ENCODE measurements around the gene SYNC.
"Not testable (repeated sequence)": the region's sequence is repeated elsewhere in the genome, so short reads cannot be mapped to it uniquely, and the experiment has no call there.

Gene SYNC

GRCh38 chr1:32724678-32725614 is 22.4 kb upstream of the SYNC start:
- DNase-seq: peak; percentile 20 to 30

GRCh38 chr1:32719681-32720275 is 17.2 kb upstream of the SYNC start:
- no peak for DNase-seq

GRCh38 chr1:32718527-32718926 is 16.0 kb upstream of the SYNC start:
- DNase-seq: no peak

GRCh38 chr1:32718036-32718435 is 15.5 kb upstream of the SYNC start:
- no peak for DNase-seq

GRCh38 chr1:32717503-32717902 is 14.9 kb upstream of the SYNC start:
- DNase-seq: no peak

- DNase-seq: peak; percentile 8 to 23
These were observed 14.0 kb upstream of the SYNC start for GRCh38 chr1:32716312-32717148.

GRCh38 chr1:32715901-32716311 is 13.3 kb upstream of the SYNC start:
- DNase-seq: no peak

GRCh38 chr1:32714277-32714676 is 11.7 kb upstream of the SYNC start:
- no peak for DNase-seq

- DNase-seq: no peak
These were observed 10.5 kb upstream of the SYNC start for GRCh38 chr1:32713081-32713480.

- not testable (repeated sequence) for DNase-seq
These were observed 8.7 kb upstream of the SYNC start for GRCh38 chr1:32711221-32711620.

DNA sequence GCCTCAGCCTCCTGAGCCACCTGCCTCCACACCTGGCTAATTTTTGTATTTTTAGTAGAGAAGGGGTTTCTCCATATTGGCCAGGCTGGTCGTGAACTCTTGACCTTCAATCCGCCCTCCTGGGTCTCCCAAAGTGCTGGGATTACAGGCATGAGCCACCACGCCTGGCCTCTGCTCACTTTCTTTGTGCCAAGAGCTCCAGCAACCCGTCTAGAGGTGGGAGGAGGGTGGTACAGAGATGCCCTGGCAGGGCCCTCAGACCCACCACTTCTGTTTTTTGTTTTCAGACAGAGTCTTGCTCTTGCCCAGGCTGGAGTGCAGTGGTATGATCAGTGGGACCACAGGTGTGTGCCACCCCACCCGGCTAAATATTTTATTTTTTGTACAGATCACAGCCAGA is 6.9 kb upstream of the SYNC start:
- DNase-seq: no peak

DNA sequence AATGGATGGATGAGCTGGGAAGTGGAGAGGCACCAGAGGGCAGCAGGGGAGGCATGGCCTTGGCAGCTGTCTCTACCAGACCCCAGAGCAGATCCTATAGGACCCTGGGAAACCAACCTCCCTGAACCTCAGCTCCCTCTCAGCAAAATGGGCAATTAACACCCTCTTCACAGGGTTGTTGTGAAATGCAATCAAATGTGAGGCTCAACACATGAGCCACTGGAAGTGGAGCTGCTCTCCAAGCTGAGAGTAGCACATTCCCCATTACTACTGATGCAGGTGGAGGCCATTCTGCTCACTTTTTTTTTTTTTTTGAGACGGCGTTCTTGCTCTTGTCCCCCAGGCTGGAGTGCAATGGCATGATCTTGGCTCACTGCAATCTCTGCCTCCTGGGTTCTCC is 6.5 kb upstream of the SYNC start:
- DNase-seq: no peak

DNA sequence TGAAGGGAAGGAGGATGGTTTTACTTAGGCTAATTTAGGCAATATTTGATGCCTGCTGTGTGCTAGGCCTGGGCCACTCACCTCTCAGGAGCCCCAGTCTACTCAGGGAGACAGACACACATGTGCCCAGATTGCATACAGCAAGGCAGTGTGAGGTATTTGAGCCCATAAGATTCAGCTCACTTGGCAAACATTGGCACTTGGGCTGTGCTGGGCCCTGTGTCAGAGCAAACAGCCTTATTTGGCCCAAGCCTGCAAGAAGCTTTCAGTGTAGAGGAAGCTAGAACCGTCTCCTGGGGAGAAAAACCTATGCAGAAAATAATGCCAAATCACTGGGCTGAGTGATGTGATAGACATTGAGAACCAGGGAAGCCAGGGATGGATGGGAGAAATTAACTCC is 3.9 kb upstream of the SYNC start:
- no peak for DNase-seq

GRCh38 chr1:32705516-32705915 is 2.9 kb upstream of the SYNC start:
- DNase-seq: no peak

GRCh38 chr1:32703479-32704291 is 1.1 kb upstream of the SYNC start:
- no peak for DNase-seq

DNA sequence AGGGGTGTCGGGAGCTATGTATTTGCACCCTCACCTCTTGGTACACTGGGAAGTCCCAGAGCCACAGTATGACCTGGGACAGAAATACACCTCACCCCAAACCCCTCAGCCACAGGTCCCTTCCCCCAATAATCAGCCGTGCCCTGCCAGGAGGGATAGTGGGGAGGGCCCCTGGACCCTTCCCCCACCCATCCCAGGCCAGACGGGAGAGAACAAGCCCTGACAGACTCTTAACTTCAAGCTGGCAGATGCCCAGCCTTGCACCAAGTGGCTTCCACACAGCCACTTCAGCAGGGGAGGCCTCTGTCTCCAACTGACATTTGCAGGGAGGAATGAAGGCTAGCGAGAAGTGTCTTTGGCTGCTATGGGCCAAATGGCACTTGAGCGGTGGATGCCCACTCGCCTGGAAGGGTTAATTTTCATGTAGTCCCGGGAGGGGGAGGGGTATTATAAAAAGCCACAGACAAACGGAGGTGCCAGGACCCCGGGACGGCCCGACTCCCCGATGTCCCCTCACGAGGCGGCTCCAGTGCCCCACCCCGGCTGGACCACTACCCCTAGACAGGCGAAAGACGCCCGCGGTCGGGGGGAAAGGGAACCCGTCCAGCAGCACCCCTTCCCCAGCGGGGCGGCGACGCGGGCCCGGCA is 495 bp downstream of the SYNC start:
- no peak for DNase-seq

- DNase-seq: no peak
These were observed 1.1 kb downstream of the SYNC start for GRCh38 chr1:32701421-32701911.

DNA sequence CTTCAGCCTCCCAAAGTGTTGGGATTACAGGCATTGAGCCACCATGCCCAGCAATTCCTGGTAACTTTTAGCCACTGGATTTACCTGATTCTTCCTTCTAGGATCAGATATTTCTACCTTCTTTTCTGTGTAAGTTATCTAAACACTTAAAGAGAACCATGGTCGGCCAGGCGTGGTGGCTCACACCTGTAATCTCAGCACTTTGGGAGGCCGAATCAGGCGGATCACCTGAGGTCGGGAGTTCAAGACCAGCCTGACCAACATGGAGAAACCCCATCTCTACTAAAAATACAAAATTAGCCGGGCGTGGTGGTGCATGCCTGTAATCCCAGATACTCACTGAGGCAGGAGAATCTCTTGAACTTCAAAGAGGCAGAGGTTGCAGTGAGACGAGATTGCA is 5.6 kb downstream of the SYNC start:
- not testable (repeated sequence) for DNase-seq

DNA sequence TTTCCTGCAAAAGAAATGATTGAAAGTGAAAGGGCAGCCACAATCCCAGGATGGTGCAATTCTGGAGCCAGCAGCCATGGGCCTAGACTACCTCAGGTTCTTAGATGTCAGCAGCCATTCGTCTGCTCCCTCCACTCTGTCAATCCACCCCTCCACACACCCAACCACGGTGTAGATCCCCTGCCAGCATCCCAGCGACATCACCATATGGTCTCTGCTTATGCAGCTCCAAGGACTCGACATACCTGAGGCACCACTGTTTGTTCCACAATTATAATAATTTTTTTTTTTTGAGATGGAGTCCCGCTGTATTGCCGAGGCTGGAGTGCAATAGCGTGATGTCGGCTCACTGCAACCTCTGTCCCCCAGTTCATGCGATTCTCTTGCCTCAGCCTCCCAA is 6.5 kb downstream of the SYNC start:
- DNase-seq: no peak

GRCh38 chr1:32695098-32695904 is 7.3 kb downstream of the SYNC start:
- DNase-seq: no peak

Measured in activated CD4-positive, alpha-beta T cell treated with anti-CD3 and anti-CD28 coated beads for 4 hours (primary cell).